AG09309 (cell line): ENCODE measurements around the gene IQSEC2.

ENCODE experiments used
- DNase-seq: peaks from one replicate; pipeline ENCODE4 v3.0.0-alpha.2; 2010; ENCODE audit warnings: low read depth
- H3K4me3 ChIP-seq: 2 replicates; pipeline ENCODE4 v1.5.1; 2011; ENCODE audit warnings: mild to moderate bottlenecking, low read depth, low read length, moderate library complexity; ENCODE audit not compliant: control insufficient read depth
- CTCF ChIP-seq: IDR thresholded peaks from 2 replicates; pipeline ENCODE4 v1.5.1; 2011; ENCODE audit warnings: mild to moderate bottlenecking, low read depth, low read length, inconsistent platforms; ENCODE audit not compliant: insufficient read depth, control insufficient read depth; ENCODE audit errors: missing control alignments

IQSEC2 gene

DNA sequence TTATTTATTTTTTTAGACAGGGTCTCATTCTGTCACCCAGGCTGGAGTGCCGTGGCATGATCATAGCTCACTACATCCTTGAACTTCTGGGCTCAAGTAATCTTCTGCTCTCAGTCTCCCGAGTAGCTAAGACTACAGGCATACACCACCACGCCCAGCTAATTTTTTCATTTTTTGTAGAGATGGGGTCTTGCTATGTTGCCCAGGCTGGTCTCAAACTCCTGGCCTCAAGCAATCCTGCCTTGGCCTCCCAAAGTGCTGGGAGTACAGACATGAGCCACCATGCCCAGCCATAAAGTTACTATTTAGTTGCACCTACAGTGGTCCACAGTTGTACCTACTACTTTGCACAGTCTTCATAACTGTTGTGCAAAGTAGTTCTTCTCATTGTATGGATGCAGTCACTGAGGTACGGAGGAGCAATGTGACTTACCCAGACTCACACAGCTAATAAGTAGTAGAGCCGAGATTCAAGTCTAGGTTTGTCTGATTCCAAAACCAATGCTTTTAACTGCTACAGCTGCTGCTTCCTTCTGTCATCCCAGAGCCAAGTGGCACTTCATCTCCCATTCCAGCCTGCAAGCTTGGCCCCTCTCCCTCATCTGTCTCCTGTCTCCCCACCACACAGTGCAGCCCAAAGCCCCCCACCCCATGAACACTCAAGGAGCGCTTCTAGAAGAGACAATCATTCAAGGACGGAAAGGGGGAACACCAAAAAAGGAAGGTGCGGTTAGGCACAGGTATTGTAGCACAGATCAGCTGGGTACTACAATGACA, 24.0 kb upstream of the IQSEC2 start:
- no peak overlapping the region for H3K4me3 ChIP-seq
- no peak for TF ChIP-seq CTCF
- DNase-seq: no peak

DNA sequence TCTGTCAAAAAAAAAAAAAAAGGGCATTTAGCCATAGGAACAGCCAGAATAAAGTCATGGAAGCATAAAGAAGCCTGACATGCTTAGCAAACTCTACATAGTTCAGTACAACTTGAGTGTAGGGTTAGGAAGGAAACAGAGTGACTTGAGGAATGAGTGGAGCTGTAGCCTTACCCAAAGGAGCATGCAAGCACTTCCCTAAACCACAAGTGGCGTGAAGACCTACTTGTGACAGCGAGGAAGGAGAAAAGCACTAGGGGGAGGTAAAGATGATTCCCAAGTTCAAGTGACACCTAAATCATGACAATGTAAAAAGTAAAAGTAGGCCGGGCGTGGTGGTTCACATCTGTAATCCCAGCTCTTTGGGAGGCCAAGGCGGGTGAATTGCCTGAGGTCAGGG, 21.8 kb upstream of the IQSEC2 start:
- H3K4me3 ChIP-seq: no peak overlapping the region
- TF ChIP-seq CTCF: no peak
- no peak for DNase-seq

- H3K4me3 ChIP-seq: no peak overlapping the region
- DNase-seq: no peak
- TF ChIP-seq CTCF: no peak
These were observed 18.8 kb upstream of the IQSEC2 start for GRCh38 chrX:53300157-53300556.

GRCh38 chrX:53294024-53294648, 12.8 kb upstream of the IQSEC2 start:
- TF ChIP-seq CTCF: peak; percentile 40
- no peak for DNase-seq
- H3K4me3 ChIP-seq: no peak overlapping the region

DNA sequence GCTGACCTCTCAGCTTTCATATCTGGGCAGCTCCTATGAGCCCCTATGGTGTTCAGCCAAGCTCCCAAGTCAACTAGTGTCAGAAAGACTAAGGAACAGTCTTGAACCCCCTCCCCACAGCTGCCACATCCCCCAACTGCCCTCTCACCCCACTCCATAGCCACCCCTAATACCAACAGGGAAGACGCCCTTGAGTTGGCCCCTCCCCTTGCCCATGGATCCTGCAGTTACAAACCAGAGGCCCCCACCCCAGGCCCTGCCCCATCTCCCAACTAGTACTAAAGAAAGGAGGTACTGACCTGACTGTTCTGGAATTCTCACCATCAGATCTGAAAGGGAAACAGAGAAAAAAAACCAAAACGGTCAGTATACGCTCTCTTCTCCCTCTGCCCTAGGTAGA, 10.2 kb upstream of the IQSEC2 start:
- TF ChIP-seq CTCF: no peak
- DNase-seq: no peak
- H3K4me3 ChIP-seq: no peak overlapping the region

DNA sequence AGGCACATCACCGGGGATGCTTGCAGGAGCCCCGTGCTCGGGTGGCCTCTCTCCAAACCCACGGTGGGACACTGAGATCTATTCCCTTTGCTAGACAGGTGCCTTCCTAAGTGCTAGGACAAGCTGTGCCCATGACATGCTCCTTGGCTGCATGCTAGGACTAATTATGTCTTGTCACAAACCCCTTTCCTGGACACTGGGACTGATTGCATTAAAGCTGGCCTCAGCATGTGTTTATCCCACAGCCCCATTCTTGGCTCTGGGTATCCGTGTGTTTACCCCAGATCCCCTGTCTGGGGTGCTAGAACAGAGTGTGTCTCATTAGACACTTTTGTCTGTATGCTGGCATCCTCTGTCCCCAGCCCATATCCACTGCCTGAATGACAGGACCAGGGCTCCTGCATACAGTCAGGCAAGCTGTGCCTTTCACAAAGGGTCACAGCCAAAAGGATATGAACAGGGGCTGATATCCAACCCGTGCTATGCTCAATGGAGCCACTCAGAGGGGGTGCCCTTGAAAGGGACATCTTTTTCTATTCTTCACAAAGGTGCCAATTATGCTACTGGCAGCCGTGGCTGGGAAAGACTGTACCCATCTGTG, 9.2 kb upstream of the IQSEC2 start:
- no peak for TF ChIP-seq CTCF
- DNase-seq: no peak

More for the DNA sequence above, 9.2 kb upstream of the IQSEC2 start:
- H3K4me3 ChIP-seq: no peak overlapping the region
